HG03025 (cell line): Measurements from ENCODE around the gene ZFYVE26.
"Not testable (repeated sequence)": the region's sequence is repeated elsewhere in the genome, so short reads cannot be mapped to it uniquely, and the experiment has no call there.

Source experiments
- ATAC-seq: cut with Tn5 transposase; IDR thresholded peaks from one replicate; pipeline ENCODE4 v1.9.1; 2021; ENCODE audit warnings: mild to moderate bottlenecking, moderate library complexity; ENCODE audit not compliant: unreplicated experiment, low FRiP score

Gene ZFYVE26

DNA sequence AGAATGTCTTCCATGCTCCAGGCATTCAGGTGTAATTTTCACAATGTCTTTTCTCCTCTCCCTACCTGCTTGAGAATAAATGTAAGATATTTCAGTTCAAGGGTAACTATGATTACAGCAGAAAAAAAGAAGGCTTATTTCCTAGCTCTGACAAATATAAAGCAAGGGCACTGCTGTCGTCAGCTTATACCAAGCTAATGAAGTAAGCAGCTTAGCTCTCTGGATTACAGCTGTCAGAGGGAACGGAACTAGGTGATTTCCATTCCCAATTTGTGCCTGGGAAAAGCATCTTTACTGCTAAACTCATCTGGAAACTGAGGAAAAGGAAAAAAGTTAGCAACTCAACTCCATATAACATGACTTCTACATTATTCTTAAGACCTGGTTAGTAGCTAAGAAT lies 56.5 kb downstream of the ZFYVE26 start:
- ATAC-seq, result no peak

DNA sequence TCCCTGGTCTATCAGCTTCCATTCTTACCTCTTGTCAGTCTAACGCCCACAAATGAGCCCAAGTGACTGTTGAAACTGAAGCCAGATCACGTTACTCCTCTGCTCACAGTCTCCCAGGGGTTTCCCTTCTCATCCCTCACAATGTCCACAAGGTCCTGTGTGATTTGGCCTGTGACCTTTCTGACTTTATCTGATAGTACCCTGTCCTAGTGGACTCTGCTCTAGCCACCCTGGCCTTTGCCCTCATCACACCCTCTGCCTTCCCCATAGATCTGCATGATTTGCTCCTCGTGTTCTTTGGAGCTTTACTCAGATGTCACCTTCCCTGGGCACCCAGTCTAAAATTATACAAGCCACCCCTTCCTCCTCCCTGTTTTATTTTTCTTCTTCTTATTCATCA lies 59.2 kb downstream of the ZFYVE26 start:
- ATAC-seq, result no peak

DNA sequence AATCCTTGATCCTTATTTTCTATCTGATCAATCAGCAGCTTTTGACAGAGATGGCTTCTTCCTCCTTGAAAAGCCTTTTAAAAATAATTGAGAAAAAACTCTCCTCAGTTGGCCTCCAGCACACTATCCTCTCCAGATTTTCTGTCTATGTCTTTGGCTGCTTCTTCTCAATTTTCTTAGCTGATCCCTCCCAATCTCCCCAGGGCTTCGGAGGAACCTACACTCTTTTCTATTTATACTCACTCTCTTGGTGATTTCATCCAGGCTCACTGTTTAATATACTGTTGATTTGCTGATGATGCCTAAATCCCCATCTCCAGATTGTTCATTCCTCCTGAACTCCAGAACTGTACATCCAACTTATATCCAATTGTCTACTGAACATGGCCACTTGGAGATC lies 59.9 kb downstream of the ZFYVE26 start:
- ATAC-seq, result no peak

DNA sequence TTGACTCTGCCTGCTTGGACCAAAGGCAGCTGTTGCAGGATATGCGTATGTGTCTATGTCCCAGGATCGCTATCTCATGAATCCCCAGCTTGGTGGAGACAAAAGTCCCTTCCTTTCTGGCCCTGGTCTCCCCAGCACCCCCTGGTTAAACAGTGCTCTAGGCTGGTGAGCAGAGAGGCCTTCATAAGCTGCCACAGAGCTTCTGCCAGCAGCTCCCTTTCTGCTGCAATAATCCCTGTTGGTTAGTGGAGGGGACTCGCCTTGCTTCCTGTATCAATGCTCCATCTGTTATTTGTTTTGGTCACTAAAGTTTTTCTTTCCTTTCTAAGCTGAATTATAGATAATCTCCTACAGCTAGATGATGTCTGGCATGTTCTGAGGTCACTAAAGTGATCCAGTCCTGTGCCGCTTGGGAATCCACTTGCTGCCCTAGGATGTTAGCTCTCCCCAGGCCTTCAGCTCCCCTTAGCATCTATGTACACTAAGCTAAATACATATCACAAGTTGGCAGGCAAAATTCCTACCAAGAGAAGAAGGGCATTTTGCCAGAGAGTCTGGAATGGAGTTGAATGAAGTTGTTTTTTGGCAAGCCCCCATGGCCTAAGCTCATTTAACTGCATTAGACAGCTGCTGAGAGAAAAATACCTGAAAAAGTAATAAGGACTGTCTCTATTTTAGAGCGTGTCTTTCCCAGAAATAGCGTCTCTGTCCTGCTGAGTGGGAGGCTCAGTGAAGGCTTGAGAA lies 66.9 kb downstream of the ZFYVE26 start:
- no peak for ATAC-seq

DNA sequence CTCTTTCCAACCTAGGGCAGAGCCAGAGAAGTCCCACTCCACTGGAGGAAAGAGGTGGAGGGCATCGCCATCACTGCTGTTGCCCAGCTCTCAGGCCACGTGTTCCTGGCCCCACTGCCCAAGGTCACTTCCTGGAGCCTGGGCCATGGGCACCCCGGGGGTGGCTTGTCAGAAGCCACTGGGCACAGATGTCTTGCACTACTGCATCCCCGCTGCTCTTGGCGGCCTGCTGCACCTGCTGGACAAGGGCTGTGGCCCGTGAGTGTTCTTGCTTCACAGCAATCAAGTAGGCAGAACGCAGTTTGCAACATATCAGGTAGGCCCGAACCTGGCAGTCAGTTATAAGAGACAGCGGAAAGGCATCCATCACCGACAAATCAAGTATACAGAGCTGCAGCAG lies 68.1 kb downstream of the ZFYVE26 start:
- ATAC-seq, result no peak

DNA sequence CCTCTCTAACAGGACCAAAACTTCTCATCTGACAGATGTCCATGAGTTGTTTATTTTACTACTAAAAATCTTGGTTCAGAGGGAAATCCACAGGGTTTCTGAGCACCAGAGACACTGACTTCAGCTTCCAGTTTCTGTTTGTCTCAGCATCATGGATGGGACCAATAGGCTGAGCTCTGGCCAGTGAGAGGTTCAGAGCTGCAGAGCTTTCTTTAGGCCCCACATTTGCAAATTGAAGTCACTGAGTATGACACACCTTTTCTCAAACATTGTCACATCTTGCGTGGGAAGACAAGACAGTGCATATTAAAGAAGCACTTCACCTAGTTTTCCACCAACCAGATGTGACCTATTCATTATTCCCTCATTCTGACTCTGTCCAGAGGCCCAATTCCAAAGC lies 69.5 kb downstream of the ZFYVE26 start:
- ATAC-seq, result no peak

DNA sequence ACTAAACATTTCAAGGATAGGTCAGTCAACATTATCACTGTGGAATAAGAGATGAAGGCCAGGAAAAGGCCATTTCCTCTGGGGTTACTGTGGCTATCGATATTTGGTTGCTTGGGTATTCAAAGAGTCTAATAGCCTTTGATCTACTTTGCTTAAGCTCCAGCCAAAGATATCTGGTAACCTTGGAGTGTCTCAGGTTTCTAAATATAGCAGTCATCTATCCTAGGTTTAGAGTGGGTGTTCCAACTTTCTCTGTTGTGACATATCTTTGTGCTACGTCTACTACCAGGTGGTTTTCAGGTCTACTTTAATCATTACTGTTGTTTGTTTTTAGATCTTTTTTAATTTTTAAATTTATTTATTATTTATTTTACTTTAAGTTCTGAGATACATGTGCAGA lies 72.3 kb downstream of the ZFYVE26 start:
- no peak for ATAC-seq

DNA sequence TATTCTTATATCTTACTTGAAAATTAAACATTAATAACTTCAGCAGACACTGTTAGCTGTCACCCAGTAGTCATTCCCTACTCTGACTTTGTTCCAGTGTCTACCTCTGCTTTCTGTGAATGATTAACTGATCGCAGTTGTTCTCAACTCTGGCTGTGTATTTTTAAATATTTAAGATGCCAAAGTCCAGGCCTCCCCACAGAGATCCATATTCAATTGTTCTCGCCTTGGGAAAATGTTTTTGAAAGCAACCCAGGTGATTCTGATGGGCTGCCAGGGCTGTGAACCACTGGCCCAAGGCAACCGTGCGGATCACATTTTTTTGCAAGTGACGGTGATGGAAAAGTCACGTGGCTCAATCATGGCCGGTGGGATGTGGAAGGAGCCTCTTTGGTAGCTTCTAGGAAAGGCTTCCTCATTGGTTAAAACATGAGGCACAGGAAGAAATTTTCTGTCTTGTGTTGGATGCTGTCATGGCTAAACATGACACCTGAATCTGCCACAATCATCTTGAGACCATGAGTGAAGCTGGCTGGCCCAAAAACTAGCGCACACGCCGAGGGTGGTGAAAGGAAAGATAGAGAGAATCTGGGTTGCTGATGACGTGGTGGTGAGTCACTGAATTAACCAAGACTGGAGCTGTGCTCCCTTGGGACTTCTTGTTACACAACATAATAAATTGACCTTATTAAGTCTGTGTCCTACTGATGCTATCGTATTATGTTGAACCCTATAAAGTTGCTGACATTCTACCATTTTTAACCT lies 77.5 kb downstream of the ZFYVE26 start:
- ATAC-seq, result no peak

DNA sequence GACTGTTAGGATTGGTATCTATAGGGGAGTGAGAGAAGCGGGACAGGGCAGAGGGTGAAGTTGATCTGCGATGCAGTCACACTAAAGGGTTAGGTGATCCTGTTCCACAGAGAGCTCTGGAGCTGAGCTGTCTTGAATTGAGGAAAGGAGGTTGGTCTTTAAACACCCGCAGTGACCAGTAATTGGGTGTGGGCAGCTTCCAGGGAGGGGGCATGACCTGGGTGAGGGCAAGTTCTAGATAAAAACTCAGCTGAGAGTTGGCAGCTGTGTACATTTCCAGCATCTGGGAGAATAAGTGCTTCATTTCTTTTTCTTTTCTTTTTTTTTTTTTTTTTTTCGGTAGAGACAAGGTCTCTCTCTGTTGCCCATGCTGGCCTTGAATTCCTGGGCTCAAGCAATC lies 79.6 kb downstream of the ZFYVE26 start:
- ATAC-seq, result no peak

DNA sequence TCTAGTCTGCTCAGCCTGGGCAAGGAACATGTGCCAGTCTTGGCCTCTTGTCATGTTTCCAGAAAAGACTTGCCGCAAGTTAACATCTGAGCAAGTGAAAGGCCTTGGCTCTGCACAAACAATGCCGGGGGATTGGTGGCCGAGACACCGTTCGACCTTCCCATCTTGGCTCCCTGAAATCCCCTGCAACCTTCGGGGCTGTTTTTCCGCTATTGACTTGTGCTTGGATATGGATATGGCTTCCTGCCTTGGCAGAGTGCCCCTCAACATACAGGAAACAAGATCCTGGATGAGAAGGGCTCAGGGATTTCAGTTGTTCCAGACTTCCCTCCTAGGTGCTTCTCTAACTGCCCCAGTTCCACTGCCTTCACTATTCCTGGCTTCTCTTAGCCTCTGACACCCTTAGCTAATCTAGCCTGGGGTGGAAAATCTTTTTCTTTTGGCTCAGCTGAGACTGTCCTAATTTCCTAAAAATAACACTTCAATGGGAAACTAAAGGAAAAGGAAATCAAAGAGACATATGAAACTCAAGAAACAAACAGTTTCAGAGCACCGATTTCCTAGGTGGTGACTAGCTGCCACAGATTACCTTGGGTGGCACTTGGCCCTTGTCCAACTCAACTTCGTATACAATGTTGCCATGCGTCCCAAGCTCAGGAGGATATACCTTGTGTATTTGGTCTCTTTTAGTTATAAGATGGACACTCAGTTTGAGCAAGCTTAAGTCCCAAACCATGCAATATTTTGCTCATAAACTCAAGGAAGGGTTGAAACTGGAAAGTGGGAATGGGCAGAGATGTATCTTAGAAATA lies 80.8 kb downstream of the ZFYVE26 start:
- ATAC-seq, result no peak

DNA sequence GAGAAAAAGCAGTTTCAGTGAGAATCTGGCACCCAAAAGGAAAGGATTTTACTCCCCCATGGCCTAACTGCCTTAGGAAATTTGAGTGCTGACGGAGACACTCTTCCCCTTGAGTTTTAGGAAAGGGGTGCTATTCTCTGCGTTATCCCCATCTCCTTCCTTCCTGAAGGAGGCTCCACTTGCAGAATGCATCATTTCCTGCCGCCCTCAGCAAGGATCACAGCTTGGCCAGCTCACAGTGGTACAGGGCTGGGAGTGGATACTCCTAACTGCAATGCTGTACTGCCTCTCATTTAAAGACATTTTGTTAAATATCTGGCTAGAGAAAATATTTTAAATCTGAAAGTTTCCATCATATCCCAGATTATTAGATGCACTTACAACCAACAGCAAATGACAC lies 81.7 kb downstream of the ZFYVE26 start:
- no peak for ATAC-seq

DNA sequence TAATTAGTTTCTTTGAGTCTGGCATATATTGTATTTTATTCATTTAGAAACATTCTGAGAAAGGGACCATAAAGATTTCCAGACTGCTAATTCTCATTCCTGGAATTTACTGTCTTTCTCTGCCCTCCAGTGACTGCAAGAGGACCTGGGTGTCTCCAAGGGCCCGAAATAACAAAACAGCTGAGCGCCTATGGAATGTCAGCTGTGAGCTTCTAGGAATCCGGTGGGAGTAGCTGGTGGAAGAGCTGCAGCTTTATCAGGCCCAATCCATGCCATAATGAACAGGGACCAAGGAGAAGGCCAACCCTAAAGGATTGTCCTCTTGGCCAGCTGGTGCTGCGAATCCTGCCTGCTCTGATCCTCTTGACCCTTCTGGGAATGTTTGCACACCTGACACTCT lies 82.8 kb downstream of the ZFYVE26 start:
- no peak for ATAC-seq

DNA sequence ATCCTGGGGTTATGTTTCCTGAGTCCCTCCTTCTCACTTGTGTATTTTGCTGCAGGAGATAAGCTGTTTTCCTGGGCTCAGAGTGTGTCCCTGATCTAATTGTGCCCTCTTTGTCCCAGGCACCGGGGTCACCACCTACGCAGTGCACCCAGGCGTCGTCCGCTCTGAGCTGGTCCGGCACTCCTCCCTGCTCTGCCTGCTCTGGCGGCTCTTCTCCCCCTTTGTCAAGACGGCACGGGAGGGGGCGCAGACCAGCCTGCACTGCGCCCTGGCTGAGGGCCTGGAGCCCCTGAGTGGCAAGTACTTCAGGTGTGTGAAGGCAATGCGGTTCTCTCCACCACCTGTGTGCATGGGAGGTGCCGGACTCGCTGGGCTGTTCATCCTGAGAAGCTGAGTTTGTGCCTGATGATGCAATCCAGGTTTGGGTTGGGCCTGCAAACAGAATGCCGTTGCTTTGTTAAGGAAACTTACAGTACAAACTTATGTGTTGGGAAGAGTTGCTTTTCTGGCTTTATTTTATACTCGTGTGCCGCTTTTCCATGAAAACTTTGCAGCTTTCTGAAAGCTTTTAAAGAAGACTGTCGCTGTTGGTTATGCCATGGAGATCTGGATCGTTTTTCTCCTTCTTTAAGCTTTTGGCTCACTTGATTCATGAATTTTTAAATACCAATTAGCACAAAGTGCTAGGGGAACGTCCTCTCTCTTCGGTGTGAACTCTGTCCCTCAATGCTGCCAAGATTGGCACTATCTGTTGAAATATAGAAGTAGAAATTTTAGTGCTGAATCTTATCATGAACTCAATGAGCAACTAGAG lies 87.1 kb downstream of the ZFYVE26 start:
- no peak for ATAC-seq

DNA sequence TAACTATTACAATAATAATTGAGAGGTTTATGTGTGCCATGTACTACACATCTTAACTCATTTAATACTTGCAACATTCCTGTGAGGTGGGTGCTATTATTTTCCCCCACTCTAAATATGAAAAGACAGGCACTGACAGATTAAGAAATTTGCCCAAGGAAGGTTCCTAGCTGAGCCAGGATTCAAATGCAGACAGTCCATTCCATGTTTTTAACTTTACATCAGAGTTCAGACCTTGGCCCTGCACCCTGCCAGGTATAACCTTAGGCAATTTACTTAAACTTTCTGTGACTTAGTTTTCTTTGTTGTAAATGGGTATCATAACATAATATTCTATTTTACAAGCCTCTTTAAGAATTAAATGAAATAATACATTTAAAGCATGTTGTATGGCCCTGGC lies 88.1 kb downstream of the ZFYVE26 start:
- ATAC-seq, result no peak

DNA sequence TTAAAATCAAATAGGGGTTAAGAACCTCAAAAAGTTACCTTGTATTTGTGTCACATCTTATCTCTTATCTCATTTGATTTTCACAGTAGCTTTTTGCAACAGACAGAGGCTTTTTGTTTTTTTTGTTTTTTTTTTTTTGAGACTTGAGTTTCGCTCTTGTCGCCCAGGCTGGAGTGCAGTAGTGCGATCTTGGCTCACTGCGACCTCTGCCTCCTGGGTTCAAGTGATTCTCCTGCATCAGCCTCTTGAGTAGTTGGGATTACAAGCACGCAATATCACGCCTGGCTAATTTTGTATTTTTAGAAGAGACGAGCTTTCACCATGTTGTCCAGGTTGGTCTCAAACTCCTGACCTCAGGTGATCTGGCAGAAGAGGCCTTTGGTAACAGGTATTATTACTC lies 89.0 kb downstream of the ZFYVE26 start:
- ATAC-seq, result no peak

DNA sequence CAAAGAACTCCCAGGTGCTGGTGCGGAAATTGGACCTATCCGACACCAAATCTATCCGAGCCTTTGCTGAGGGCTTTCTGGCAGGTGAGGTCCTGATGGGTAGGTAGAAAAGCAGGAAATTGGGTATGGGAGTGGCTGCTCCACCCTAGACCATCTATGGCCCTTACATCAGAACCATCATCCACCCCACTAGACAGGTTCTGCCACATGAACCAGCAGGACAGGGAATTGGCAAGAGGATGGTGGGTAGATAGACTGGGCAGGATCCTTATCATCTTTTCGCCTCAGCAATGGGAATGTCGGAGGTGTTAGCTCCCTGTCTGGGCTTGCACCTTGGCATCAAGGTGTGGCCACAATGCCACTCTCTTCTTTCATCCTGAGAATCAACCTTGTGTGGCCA lies 91.2 kb downstream of the ZFYVE26 start:
- no peak for ATAC-seq

DNA sequence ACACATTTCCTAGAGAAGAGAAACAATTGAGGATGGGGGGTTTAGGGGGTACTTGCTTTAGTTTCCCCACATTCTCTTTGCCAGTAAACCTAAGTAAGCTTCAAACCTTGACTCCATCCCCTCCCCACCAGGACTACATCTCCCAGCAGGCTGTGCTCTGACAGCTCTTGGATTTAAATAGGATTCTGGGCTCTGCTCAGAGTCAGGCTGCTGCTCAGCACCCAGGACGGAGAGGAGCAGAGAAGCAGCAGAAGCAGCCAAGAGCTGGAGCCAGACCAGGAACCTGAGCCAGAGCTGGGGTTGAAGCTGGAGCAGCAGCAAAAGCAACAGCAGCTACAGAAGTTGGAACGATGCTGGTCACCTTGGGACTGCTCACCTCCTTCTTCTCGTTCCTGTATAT lies 94.1 kb downstream of the ZFYVE26 start:
- no peak for ATAC-seq

DNA sequence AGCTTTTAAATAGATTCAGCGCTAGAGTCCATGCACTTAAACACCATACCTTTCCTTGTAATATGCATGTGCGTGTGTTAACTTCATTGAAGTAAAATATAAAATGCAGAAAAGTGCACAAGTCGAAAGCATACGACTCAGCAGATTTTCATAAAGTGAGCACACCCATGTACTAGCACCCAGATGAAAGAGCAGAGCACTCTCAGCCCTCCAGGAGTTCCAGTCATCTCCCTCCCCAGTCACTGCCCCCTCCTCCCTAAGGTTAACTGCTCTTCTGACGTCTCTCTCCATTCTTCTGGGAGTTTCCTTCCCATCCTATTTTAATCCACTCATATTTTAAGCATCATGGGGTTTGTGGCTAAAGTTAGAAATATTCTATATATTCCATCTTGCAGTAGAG lies 94.5 kb downstream of the ZFYVE26 start:
- no peak for ATAC-seq

DNA sequence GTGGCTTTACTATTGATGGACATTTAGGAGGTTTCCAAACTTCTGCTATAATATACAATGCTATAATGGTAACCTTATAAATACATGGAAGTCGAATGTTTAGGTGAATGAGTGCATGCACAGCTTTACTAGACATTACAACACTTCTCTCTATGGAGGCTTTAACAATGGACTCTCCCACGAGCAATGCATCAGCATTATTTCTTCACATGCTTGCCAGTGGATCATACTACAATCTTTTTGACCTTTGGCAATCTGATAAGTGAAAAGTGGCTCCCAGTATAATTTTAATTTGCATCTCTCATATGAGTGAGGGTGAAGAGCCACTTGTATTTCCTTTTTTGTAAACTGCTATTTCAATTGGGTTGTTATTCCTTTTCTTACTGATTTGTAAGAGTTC lies 96.5 kb downstream of the ZFYVE26 start:
- no peak for ATAC-seq

DNA sequence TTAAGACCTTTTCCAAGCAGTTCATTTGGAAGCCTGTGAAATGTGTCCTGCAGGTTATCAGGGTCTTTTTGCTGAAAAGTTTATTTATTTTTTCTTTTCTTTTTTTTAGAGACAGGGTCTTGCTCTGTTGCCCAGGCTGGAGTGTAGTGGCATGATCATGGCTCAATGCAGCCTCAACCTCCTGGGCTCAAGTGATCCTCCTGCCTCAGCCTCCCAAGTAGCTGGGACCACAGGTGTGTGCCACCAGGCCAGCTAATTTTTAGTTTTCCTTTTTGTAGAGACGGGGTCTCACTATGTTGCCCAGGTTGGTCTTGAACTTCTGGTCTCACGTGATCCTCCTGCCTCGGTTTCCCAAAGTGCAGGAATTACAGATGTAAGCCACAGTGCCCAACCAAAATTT lies 97.0 kb downstream of the ZFYVE26 start:
- ATAC-seq, result not testable (repeated sequence)

DNA sequence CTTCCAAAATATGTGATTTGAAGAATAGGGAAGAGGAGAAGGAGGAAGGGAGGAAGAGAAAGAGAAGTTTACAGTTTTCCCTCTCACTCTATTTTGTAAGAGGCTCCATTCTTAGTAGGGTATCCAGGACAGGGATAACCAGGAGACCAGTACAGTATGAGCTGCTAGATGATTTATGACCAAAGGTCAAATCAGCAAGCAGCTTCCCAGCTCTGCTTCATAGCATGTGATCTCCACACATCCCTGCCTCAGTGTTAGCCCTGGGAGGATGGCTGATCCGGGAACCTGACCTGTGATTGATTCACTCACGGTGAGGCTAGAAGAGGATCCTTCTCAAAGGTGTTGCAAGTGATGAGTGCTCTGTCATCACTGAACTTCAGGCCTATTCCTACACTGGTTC lies 98.1 kb downstream of the ZFYVE26 start:
- no peak for ATAC-seq
